K562 (cell line): Measurements from ENCODE around the gene GLT8D2. TPM values are rescaled to one million over a fixed set of nuclear protein-coding genes. Genes with fewer than 3 reads are reported as not detected.
A peak's percentile ranks its signal among the peaks of the same experiment; 100 is the strongest.

Experiments used
- BRF1 ChIP-seq: IDR thresholded peaks from 3 replicates; pipeline ENCODE4 v1.6.1; 2011; ENCODE audit warnings: borderline replicate concordance, mild to moderate bottlenecking; ENCODE audit not compliant: insufficient read length; ENCODE audit errors: extremely low read depth
- CBFA2T3 ChIP-seq: fragments of 450-650 bp; IDR thresholded peaks from 2 replicates; pipeline ENCODE4 v1.6.1; 2017
- CBFB ChIP-seq: sonication (generic); formaldehyde crosslinking; IDR thresholded peaks from 2 replicates; pipeline ENCODE4 v1.4.0; 2020; ENCODE audit warnings: mild to moderate bottlenecking, missing genetic modification reagents
- CBX5 ChIP-seq: IDR thresholded peaks from 2 replicates; pipeline ENCODE4 v1.6.1; 2014; ENCODE audit warnings: low read depth, borderline replicate concordance
- DIDO1 ChIP-seq: fragments of 450-650 bp; IDR thresholded peaks from 2 replicates; pipeline ENCODE4 v1.6.1; 2016; ENCODE audit warnings: low read depth, missing biosample characterization, missing genetic modification characterization
- ERF ChIP-seq: fragments of 450-650 bp; formaldehyde crosslinking; IDR thresholded peaks from 2 replicates; pipeline ENCODE4 v1.4.0; 2020; ENCODE audit warnings: mild to moderate bottlenecking, mixed read lengths
- HLTF ChIP-seq: fragments of 450-650 bp; IDR thresholded peaks from 2 replicates; pipeline ENCODE4 v1.6.1; 2016
- HNRNPLL ChIP-seq: fragments of 200-400 bp; formaldehyde crosslinking; IDR thresholded peaks from 2 replicates; pipeline ENCODE4 v1.6.1; 2017; ENCODE audit warnings: low read length, low read depth, mild to moderate bottlenecking; ENCODE audit not compliant: poor library complexity, severe bottlenecking
- IFI16 ChIP-seq: fragments of 250-450 bp; sonication (Bioruptor Pico); IDR thresholded peaks from 2 replicates; pipeline ENCODE4 v2.1.2; 2022; ENCODE audit warnings: mild to moderate bottlenecking, inconsistent platforms
- MAFF ChIP-seq: IDR thresholded peaks from 2 replicates; pipeline ENCODE4 v1.6.1; 2012; ENCODE audit warnings: low read length, improper control_type of control experiment
- PHB ChIP-seq: fragments of 250-450 bp; sonication (Bioruptor Pico); IDR thresholded peaks from 2 replicates; pipeline ENCODE4 v1.5.0; 2021
- PHB2 ChIP-seq: fragments of 450-650 bp; IDR thresholded peaks from 2 replicates; pipeline ENCODE4 v1.6.1; 2017; ENCODE audit warnings: low read depth
- RBFOX2 ChIP-seq: fragments of 200-400 bp; formaldehyde crosslinking; IDR thresholded peaks from 2 replicates; pipeline ENCODE4 v1.6.1; 2017; ENCODE audit warnings: low read depth, mild to moderate bottlenecking, low read length, moderate library complexity
- SAP30 ChIP-seq: fragments of 200-600 bp; sonication (generic); IDR thresholded peaks from 2 replicates; pipeline ENCODE4 v1.6.1; 2012; ENCODE audit warnings: borderline replicate concordance, low read depth, mild to moderate bottlenecking, moderate library complexity, low read length, control low read depth, inconsistent platforms; ENCODE audit not compliant: insufficient read depth, poor library complexity, severe bottlenecking
- SRSF7 ChIP-seq: fragments of 200-400 bp; formaldehyde crosslinking; optimal IDR thresholded peaks from 2 replicates; pipeline ENCODE3; 2017; ENCODE audit warnings: mild to moderate bottlenecking, low read depth, low read length
- XRCC5 ChIP-seq: fragments of 200-400 bp; formaldehyde crosslinking; IDR thresholded peaks from 2 replicates; pipeline ENCODE4 v1.6.1; 2017; ENCODE audit warnings: low read depth, mild to moderate bottlenecking, low read length
- ZBTB17 ChIP-seq: fragments of 450-650 bp; formaldehyde crosslinking; IDR thresholded peaks from 2 replicates; pipeline ENCODE4 v1.4.0; 2020; ENCODE audit warnings: mild to moderate bottlenecking
- ZNF23 ChIP-seq: fragments of 250-450 bp; sonication (Bioruptor Pico); IDR thresholded peaks from 2 replicates; pipeline ENCODE4 v1.4.0; 2020; ENCODE audit warnings: mild to moderate bottlenecking
- ZNF3 ChIP-seq: fragments of 250-450 bp; sonication (Bioruptor Pico); IDR thresholded peaks from 2 replicates; pipeline ENCODE4 v1.5.0; 2021; ENCODE audit warnings: mild to moderate bottlenecking, moderate library complexity
- ZNF586 ChIP-seq: fragments of 450-650 bp; formaldehyde crosslinking; conservative IDR thresholded peaks from 2 replicates; pipeline ENCODE4 v1.4.0; 2020; ENCODE audit warnings: mild to moderate bottlenecking, moderate library complexity
- ZNF699 ChIP-seq: fragments of 250-450 bp; sonication (Bioruptor Pico); IDR thresholded peaks from 2 replicates; pipeline ENCODE4 v1.8.0; 2021; ENCODE audit warnings: mild to moderate bottlenecking, moderate library complexity; ENCODE audit not compliant: insufficient replicate concordance
- polyA plus RNA-seq, 8 experiments: library from polyadenylated mRNA; depleted of rRNA in 4 of 8; stranded (reverse) in 5 of 8; unstranded in 3 of 8; fragments of >200 nt; fragmentation: Nextera tagmentation in 2 of 8; fragmentation: Illumina TruSeq in 1 of 8; extraction: Ambion mirVana in 2 of 8; extraction: Trizol in 1 of 8; gene quantifications; 2 replicates each; pipeline versions ENCODE4 v1.2.1 to v1.2.3, GENCODE V29; 2011 to 2014; ENCODE audit warnings: inconsistent platforms in 1 of 8, missing spikeins in 1 of 8
- total RNA-seq, 7 experiments: library from RNA; depleted of rRNA in 6 of 7; stranded (reverse); fragments of >200 nt in 6 of 7; fragmentation: Illumina TruSeq in 2 of 7; extraction: Trizol in 2 of 7; gene quantifications; 2 replicates each; pipeline versions ENCODE4 v1.2.1 to v1.2.3, GENCODE V29; 2011 to 2021; ENCODE audit warnings: low replicate concordance in 1 of 7
- TF ChIP-seq, protein P1 (sequence below): fragments of 250-450 bp; sonication (Bioruptor Pico); IDR thresholded peaks from 2 replicates; pipeline ENCODE4 v1.5.0; 2021
- TF ChIP-seq, protein P2 (sequence below): sonication (generic); formaldehyde crosslinking; IDR thresholded peaks from 2 replicates; pipeline ENCODE4 v1.8.0; 2022; ENCODE audit warnings: missing genetic modification reagents, mild to moderate bottlenecking, moderate library complexity, borderline replicate concordance
- TF ChIP-seq, protein P3 (sequence below): sonication (generic); formaldehyde crosslinking; IDR thresholded peaks from 2 replicates; pipeline ENCODE4 v1.4.0; 2020; ENCODE audit warnings: mild to moderate bottlenecking, missing genetic modification reagents
- TF ChIP-seq, protein P4 (sequence below): IDR thresholded peaks from 2 replicates; pipeline ENCODE4 v1.6.1; 2014; ENCODE audit warnings: antibody characterized with exemption

Gene GLT8D2
- total and polyA plus RNA-seq, 9 of the 15 experiments (the other 6 are each of a cell fraction or from before 2014, with no cell fraction given), result 0.18 to 0.27 (median 0.18) TPM; not detected in 6

DNA sequence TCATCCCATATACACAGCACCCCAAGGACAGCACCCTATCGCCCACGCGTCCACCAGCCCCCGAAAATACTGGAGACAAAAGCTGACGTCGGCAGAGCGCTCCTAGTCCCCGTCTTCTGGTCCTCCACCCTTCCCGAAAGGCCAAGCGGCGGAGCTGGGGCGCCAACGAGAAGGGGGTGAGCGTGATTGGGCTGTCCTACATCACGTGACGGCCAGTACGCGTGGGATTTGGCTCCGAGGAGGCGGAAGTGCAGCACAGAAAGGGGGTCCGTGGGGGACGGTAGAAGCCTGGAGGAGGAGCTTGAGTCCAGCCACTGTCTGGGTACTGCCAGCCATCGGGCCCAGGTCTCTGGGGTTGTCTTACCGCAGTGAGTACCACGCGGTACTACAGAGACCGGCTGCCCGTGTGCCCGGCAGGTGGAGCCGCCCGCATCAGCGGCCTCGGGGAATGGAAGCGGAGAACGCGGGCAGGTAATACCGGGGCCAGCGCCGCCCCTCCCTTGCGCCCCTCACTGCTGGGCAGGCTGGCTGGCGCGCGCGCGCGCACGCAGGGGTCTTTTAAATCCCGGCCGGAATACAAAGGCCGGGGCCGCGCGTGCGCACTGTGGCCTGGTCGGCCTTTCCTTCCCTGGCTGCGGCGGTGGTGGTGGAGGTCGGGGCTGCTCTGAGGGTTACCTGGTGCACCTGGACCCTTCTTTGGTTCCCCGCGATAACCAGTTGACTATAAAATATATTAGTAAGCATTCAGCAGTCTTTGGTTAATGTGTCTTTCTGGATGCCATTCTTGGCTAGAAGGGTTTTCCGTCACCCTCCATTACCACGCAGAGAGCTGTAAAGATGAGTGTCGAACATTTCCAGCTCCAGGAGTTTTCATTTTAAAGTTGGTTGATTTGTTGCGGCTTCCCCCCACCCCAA is 84.1 kb downstream of the GLT8D2 start, which contains the start of gene TDG (continued):
- TF ChIP-seq ZBTB17 (CRISPR knock-in tag) (no peak), HNRNPLL (peak; percentile 31), ZNF3 (CRISPR knock-in tag) (no peak), ZNF586 (no peak), CBFA2T3 (no peak), MAFF (0 out of 2 replicates have a peak, but pooled peaks have one; percentile 7), PHB2 (no peak), RBFOX2 (peak; percentile 99), CBFB (CRISPR knock-in tag) (no peak), IFI16 (CRISPR knock-in tag) (no peak), CBX5 (no peak), DIDO1 (tag) (peak; percentile 80), SRSF7 (no peak), XRCC5 (0 out of 2 replicates have a peak, but pooled peaks have one; percentile 19), PHB (CRISPR knock-in tag) (peak; percentile 36; the same call in 1 of the 2 replicates), ZNF23 (CRISPR knock-in tag) (no peak), BRF1 (no peak), SAP30 (peak; percentile 84), ERF (CRISPR knock-in tag) (no peak), HLTF (no peak), ZNF699 (CRISPR knock-in tag) (no peak)
- TF ChIP-seq, protein P1, sequence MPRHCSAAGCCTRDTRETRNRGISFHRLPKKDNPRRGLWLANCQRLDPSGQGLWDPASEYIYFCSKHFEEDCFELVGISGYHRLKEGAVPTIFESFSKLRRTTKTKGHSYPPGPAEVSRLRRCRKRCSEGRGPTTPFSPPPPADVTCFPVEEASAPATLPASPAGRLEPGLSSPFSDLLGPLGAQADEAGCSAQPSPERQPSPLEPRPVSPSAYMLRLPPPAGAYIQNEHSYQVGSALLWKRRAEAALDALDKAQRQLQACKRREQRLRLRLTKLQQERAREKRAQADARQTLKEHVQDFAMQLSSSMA (CRISPR knock-in tag), result no peak
- TF ChIP-seq, protein P2, sequence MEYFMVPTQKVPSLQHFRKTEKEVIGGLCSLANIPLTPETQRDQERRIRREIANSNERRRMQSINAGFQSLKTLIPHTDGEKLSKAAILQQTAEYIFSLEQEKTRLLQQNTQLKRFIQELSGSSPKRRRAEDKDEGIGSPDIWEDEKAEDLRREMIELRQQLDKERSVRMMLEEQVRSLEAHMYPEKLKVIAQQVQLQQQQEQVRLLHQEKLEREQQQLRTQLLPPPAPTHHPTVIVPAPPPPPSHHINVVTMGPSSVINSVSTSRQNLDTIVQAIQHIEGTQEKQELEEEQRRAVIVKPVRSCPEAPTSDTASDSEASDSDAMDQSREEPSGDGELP (CRISPR knock-in tag), result peak; percentile 88
- TF ChIP-seq, protein P3, sequence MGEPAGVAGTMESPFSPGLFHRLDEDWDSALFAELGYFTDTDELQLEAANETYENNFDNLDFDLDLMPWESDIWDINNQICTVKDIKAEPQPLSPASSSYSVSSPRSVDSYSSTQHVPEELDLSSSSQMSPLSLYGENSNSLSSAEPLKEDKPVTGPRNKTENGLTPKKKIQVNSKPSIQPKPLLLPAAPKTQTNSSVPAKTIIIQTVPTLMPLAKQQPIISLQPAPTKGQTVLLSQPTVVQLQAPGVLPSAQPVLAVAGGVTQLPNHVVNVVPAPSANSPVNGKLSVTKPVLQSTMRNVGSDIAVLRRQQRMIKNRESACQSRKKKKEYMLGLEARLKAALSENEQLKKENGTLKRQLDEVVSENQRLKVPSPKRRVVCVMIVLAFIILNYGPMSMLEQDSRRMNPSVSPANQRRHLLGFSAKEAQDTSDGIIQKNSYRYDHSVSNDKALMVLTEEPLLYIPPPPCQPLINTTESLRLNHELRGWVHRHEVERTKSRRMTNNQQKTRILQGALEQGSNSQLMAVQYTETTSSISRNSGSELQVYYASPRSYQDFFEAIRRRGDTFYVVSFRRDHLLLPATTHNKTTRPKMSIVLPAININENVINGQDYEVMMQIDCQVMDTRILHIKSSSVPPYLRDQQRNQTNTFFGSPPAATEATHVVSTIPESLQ, result no peak
- TF ChIP-seq, protein P4, sequence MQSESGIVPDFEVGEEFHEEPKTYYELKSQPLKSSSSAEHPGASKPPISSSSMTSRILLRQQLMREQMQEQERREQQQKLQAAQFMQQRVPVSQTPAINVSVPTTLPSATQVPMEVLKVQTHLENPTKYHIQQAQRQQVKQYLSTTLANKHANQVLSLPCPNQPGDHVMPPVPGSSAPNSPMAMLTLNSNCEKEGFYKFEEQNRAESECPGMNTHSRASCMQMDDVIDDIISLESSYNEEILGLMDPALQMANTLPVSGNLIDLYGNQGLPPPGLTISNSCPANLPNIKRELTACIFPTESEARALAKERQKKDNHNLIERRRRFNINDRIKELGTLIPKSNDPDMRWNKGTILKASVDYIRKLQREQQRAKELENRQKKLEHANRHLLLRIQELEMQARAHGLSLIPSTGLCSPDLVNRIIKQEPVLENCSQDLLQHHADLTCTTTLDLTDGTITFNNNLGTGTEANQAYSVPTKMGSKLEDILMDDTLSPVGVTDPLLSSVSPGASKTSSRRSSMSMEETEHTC, result no peak; the same call in 1 of the 2 replicates
